Activated CD4-positive, alpha-beta T cell treated with anti-CD3 and anti-CD28 coated beads, Interleukin-2, amount 10 ng/mL, durations not matched to agents 24 days and 14 days (primary cell): ENCODE results near the gene VPS11. TPM values are rescaled to one million over a fixed set of nuclear protein-coding genes. Genes with fewer than 3 reads are reported as not detected.
A peak's percentile ranks its signal among the peaks of the same experiment; 100 is the strongest.
"Not testable (repeated sequence)": the region's sequence is repeated elsewhere in the genome, so short reads cannot be mapped to it uniquely, and the experiment has no call there.

Experiments used
- DNase-seq: peaks from one replicate; pipeline ENCODE4 v3.0.0; 2022
- H3K27ac Mint-ChIP-seq: one replicate; pipeline ENCODE4 v1.8.0; 2022; ENCODE audit warnings: mild to moderate bottlenecking, mixed read lengths
- H3K27me3 Mint-ChIP-seq: one replicate; pipeline ENCODE4 v1.8.0; 2022; ENCODE audit warnings: mixed read lengths
- H3K36me3 Mint-ChIP-seq: one replicate; pipeline ENCODE4 v1.8.0; 2022; ENCODE audit warnings: low read depth, mild to moderate bottlenecking, mixed read lengths
- H3K4me1 Mint-ChIP-seq: one replicate; pipeline ENCODE4 v1.8.0; 2021; ENCODE audit warnings: mixed read lengths
- H3K4me3 Mint-ChIP-seq: one replicate; pipeline ENCODE4 v1.8.0; 2022; ENCODE audit warnings: mild to moderate bottlenecking, moderate library complexity, mixed read lengths
- H3K9me3 Mint-ChIP-seq: one replicate; pipeline ENCODE4 v1.8.0; 2021; ENCODE audit warnings: mixed read lengths
- intact Hi-C: fragments of 100-400 bp; cut with micrococcal nuclease; formaldehyde crosslinking; loops from one replicate; pipeline ENCODE4 v1.15.1; 2023
- total RNA-seq: library from RNA; stranded (reverse); gene quantifications from 2 replicates; pipeline ENCODE4 v1.2.3, GENCODE V29; 2022

Gene VPS11
- total RNA-seq, 1 donor from 2014 or later, result 20.2 TPM

DNA sequence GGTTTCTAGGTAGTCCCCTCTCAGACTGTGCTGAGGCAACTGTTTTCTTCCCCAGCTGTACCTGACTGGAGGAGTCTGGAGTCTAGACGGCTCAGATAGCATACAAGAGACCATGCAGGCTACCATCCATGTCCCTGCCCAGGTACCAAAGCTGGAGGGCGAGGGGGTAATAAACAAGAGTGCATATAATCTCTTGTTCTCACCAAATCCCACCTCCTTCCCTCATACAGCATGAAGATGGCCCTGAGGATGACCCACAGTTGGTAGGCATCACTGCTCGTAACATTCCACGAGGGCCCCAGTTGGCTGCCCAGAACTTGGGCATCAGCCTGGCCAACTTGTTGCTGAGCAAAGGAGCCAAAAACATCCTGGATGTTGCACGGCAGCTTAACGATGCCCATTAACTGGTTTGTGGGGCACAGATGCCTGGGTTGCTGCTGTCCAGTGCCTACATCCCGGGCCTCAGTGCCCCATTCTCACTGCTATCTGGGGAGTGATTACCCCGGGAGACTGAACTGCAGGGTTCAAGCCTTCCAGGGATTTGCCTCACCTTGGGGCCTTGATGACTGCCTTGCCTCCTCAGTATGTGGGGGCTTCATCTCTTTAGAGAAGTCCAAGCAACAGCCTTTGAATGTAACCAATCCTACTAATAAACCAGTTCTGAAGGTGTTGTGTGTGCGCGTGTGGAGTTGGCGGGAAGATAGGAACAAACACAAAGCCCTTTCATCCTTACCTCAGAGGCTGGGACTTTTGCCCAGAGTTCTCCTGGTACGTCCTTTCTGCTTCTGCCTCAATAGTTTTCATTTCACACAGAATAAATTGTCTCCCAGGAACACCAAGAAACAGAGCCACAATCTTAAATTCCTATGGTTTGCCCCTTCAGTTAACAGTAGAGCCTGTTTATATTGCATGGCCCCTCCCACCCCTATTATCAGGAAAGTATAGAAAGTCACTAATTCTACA lies 25.5 kb downstream of the VPS11 start:
- intact Hi-C loops, result no loop called here
- Mint-ChIP-seq H3K9me3 (no peaks in the 10 kb centered on the region), H3K36me3 (peaks cover 62% of the 10 kb centered on the region), H3K4me1 (peaks cover 56% of the 10 kb centered on the region), H3K27ac (peak overlapping the region; percentile 83), H3K4me3 (peak overlapping the region; percentile 95), H3K27me3 (peaks cover 2% of the 10 kb centered on the region)
- no peak for DNase-seq

DNA sequence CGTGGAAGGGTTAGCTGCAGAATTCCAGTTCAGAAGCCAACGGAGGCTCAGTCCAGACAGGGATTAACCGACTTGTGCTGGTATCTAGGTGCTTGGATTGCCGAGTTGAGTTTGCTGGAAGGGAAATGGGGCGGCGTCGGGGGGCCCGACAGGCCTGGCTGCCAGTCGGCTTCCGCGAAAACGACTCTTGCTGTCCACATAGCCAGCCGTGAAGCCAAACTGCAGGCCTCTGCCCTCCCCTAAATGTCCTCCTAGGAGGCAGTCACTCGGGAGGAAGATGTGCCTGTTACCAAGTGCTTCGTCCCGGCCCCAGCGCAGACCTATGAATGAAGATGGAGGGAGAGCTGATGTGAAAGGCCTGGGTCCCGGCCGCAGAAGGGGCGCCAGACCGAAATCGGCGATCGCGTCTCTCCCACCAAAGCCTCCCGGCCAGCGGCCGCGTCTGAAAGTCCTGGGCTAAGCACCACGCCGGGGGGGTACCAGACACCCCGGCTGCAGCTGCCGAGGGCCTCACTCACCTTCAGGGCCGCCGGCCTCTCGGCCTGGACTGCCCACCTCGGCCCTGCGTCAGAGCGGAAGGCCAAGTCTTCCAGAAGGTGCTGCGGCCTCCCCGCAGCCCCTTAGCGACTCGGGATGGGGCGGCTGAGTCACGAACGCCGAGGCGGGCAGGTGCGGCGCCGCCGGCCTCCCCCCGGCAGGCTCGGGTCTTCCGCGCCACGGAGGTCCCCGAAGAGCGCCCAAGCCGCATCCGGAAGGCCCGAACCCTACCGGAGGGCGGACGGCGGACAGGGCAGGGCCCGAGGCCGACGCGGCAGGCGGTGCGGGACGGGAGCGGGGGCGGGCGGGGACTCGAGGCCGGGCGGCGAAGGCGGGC lies 26.6 kb downstream of the VPS11 start:
- intact Hi-C loops, result loop anchor here (2.0 kb wide), 1 partner anchor 75 kb away; the partner anchor contains the start of gene NLRX1
- Mint-ChIP-seq H3K9me3 (no peaks in the 10 kb centered on the region), H3K27me3 (peaks cover 2% of the 10 kb centered on the region), H3K4me3 (peak overlapping the region; percentile 95), H3K36me3 (peaks cover 72% of the 10 kb centered on the region), H3K4me1 (peaks cover 60% of the 10 kb centered on the region), H3K27ac (peak overlapping the region; percentile 92)
- DNase-seq, result peak; percentile 82

GRCh38 chr11:119094816-119095065 lies 27.1 kb downstream of the VPS11 start:
- Mint-ChIP-seq H3K36me3 (peaks cover 76% of the 10 kb centered on the region), H3K9me3 (no peaks in the 10 kb centered on the region), H3K4me1 (peaks cover 59% of the 10 kb centered on the region), H3K4me3 (peak overlapping the region; percentile 95), H3K27ac (peak overlapping the region; percentile 92), H3K27me3 (peaks cover 2% of the 10 kb centered on the region)
- peak; percentile 90 for DNase-seq
- intact Hi-C loops, result loop anchor here (1.0 to 2.0 kb wide), 6 partner anchors 9 to 76 kb away; partner anchors contain the start of genes HINFP, HYOU1, NLRX1 and RPS25

DNA sequence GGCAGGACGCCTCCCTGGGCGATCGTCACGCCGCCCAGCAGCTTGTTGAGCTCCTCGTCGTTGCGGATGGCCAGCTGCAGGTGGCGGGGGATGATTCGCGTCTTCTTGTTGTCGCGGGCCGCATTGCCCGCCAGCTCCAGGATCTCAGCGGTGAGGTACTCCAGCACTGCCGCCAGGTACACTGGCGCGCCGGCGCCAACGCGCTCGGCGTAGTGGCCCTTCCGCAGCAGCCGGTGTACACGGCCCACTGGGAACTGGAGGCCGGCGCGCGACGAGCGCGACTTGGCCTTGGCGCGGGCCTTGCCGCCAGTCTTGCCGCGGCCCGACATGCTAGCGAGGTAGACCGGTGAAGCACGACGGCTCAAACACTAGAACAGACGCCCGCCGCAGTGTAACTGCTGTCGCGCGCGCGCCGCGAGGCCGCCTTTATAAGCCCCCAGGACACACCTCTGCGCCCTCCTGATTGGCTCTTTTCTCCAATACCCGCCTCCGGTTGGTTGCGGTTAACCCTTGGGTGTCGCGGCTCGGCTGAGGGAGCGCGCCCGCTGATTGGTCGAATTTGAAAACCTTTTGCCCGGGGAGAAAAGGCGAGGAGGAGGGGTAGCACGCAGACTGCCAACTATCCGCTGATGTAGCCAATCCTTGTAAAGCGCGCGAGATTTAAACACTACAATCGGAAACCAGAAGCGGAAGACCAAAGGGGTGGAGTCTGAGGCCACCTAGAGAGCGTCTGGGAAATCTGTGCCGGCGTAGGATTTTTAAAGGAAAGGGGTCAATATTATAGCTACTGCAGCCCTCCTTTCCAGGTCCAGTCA lies 27.7 kb downstream of the VPS11 start:
- H3K4me3 Mint-ChIP-seq, result peak overlapping the region; percentile 95
- peak; percentile 100 for DNase-seq
- intact Hi-C loops, result loop anchor here (1.0 to 2.0 kb wide), 6 partner anchors 10 to 77 kb away; partner anchors contain the start of genes HINFP, HYOU1, NLRX1 and RPS25
- H3K4me1 Mint-ChIP-seq, result peaks cover 60% of the 10 kb centered on the region
- H3K9me3 Mint-ChIP-seq, result no peaks in the 10 kb centered on the region
- peak overlapping the region; percentile 92 for H3K27ac Mint-ChIP-seq
- peaks cover 78% of the 10 kb centered on the region for H3K36me3 Mint-ChIP-seq
- peaks cover 2% of the 10 kb centered on the region for H3K27me3 Mint-ChIP-seq

DNA sequence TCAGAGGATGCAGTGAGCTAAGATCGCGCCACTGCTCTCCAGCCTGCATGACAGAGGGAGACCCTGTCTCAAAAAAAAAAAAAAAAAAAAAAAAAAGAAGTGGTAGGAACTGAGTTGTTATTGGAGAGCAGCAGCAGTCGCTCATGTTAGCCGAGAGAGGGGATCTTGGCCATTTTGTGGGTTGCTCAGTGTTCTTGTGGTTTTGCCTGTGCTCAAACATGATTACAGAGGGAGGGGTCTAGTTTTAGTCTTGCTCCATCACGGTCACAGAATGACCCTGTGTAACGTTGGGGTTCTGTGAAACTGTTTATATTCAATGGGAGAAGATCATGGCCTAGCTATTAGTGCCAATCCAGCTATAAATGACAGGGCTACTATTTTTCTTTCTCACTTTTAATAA lies 32.1 kb downstream of the VPS11 start:
- Mint-ChIP-seq H3K36me3 (peaks cover 51% of the 10 kb centered on the region), H3K4me1 (peaks cover 46% of the 10 kb centered on the region), H3K9me3 (no peaks in the 10 kb centered on the region), H3K27me3 (peaks cover 2% of the 10 kb centered on the region), H3K27ac (no peak overlapping the region), H3K4me3 (peak overlapping the region; percentile 92)
- intact Hi-C loops, result loop anchor here (2.0 to 5.0 kb wide), 4 partner anchors 15 to 223 kb away; partner anchors contain the start of genes BCL9L and HMBS
- DNase-seq, result no peak

GRCh38 chr11:119100246-119100970 lies 32.8 kb downstream of the VPS11 start:
- peaks cover 45% of the 10 kb centered on the region for H3K36me3 Mint-ChIP-seq
- intact Hi-C loops, result loop anchor here (2.0 to 5.0 kb wide), 4 partner anchors 16 to 222 kb away; partner anchors contain the start of genes BCL9L and HMBS
- H3K27me3 Mint-ChIP-seq, result peaks cover under 1% of the 10 kb centered on the region
- H3K4me1 Mint-ChIP-seq, result peaks cover 46% of the 10 kb centered on the region
- peak overlapping the region; percentile 99 for H3K27ac Mint-ChIP-seq
- no peaks in the 10 kb centered on the region for H3K9me3 Mint-ChIP-seq
- peak overlapping the region; percentile 92 for H3K4me3 Mint-ChIP-seq
- peak; percentile 68 for DNase-seq

GRCh38 chr11:119100994-119101758 lies 33.6 kb downstream of the VPS11 start:
- H3K4me1 Mint-ChIP-seq, result peaks cover 41% of the 10 kb centered on the region
- no peak for DNase-seq

GRCh38 chr11:119101759-119102423 lies 34.3 kb downstream of the VPS11 start, which contains the start of gene DPAGT1:
Gene DPAGT1 (minus strand): TSS chr11:119101853. CDS start chr11:119101655, 198 bp downstream.
- no peaks in the 10 kb centered on the region for H3K27me3 Mint-ChIP-seq
- H3K36me3 Mint-ChIP-seq, result peaks cover 33% of the 10 kb centered on the region
- peak within 1 kb of the TSS; percentile 99 for H3K27ac Mint-ChIP-seq
- peak within 1 kb of the TSS; percentile 92 for H3K4me3 Mint-ChIP-seq
- peak; percentile 96 for DNase-seq
- intact Hi-C loops, result loop anchor here (1.0 to 5.0 kb wide), 7 partner anchors 17 to 220 kb away; partner anchors contain the start of genes BCL9L, HINFP, HMBS and HYOU1
- H3K9me3 Mint-ChIP-seq, result no peaks in the 10 kb centered on the region
- H3K4me1 Mint-ChIP-seq, result peaks cover 40% of the 10 kb centered on the region

More at GRCh38 chr11:119100994-119101758, 33.6 kb downstream of the VPS11 start:
- Mint-ChIP-seq H3K9me3 (no peaks in the 10 kb centered on the region), H3K27me3 (no peaks in the 10 kb centered on the region), H3K27ac (peak overlapping the region; percentile 99), H3K36me3 (peaks cover 39% of the 10 kb centered on the region), H3K4me3 (peak overlapping the region; percentile 92)
- intact Hi-C loops, result loop anchor here (1.0 to 5.0 kb wide), 5 partner anchors 16 to 221 kb away; partner anchors contain the start of genes BCL9L, HMBS and HYOU1

GRCh38 chr11:119103161-119103664 lies 35.6 kb downstream of the VPS11 start:
- peaks cover 22% of the 10 kb centered on the region for H3K36me3 Mint-ChIP-seq
- H3K9me3 Mint-ChIP-seq, H3K27me3 Mint-ChIP-seq, DNase-seq: not testable (repeated sequence)
- peak overlapping the region; percentile 99 for H3K27ac Mint-ChIP-seq
- peak overlapping the region; percentile 92 for H3K4me3 Mint-ChIP-seq
- intact Hi-C loops, result loop anchor here (5.0 kb wide), 2 partner anchors 176 to 219 kb away; partner anchors contain the start of gene BCL9L
- peaks cover 39% of the 10 kb centered on the region for H3K4me1 Mint-ChIP-seq

- H3K4me1 Mint-ChIP-seq, result peaks cover 40% of the 10 kb centered on the region
- peaks cover 21% of the 10 kb centered on the region for H3K36me3 Mint-ChIP-seq
- peak overlapping the region; percentile 21 for H3K4me3 Mint-ChIP-seq
- peak; percentile 68 for DNase-seq
- H3K27ac Mint-ChIP-seq, result peak overlapping the region; percentile 60
- no peaks in the 10 kb centered on the region for H3K9me3 Mint-ChIP-seq
- intact Hi-C loops, result loop anchor here (5.0 kb wide), 2 partner anchors 176 to 219 kb away; partner anchors contain the start of gene BCL9L
- H3K27me3 Mint-ChIP-seq, result no peaks in the 10 kb centered on the region
Observed at GRCh38 chr11:119103793-119104192, 36.2 kb downstream of the VPS11 start.
